Activated CD8-positive, alpha-beta T cell treated with anti-CD3 and anti-CD28 coated beads for 36 hours (primary cell): ENCODE data around the gene GOLGA6A. TPM values are rescaled to one million over a fixed set of nuclear protein-coding genes. Genes with fewer than 3 reads are reported as not detected.
"Not testable (repeated sequence)": the region's sequence is repeated elsewhere in the genome, so short reads cannot be mapped to it uniquely, and the experiment has no call there.

ENCODE experiments used
- ATAC-seq: fragments of 200-7000 bp; cut with Tn5 transposase; one replicate; pipeline ENCODE4 v1.10.0; 2021; ENCODE audit warnings: mild to moderate bottlenecking, moderate library complexity
- CTCF ChIA-PET: fragments of 350-600 bp; sonication (Branson Sonifier 250); formaldehyde crosslinking; loops from one replicate; lab custom pipeline; 2021; ENCODE audit warnings: antibody characterized with exemption; lab: Charles Lee
- POLR2A ChIA-PET: fragments of 350-600 bp; sonication (Branson Sonifier 250); formaldehyde crosslinking; loops from one replicate; lab custom pipeline; 2021; ENCODE audit warnings: antibody characterized with exemption; lab: Charles Lee
- DNase-seq: peaks from one replicate; pipeline ENCODE4 v3.0.0-alpha.2; 2020
- H3K27ac Mint-ChIP-seq: one replicate; pipeline ENCODE4 v1.8.0; 2021; ENCODE audit warnings: mild to moderate bottlenecking, mixed read lengths
- H3K27me3 Mint-ChIP-seq: one replicate; pipeline ENCODE4 v1.8.0; 2021; ENCODE audit warnings: mixed read lengths
- H3K36me3 Mint-ChIP-seq: one replicate; pipeline ENCODE4 v1.8.0; 2021; ENCODE audit warnings: low read depth, mixed read lengths
- H3K4me1 Mint-ChIP-seq: one replicate; pipeline ENCODE4 v1.8.0; 2021; ENCODE audit warnings: low read depth, mixed read lengths
- H3K4me3 Mint-ChIP-seq: one replicate; pipeline ENCODE4 v1.8.0; 2021; ENCODE audit warnings: mild to moderate bottlenecking, moderate library complexity, mixed read lengths
- H3K9me3 Mint-ChIP-seq: one replicate; pipeline ENCODE4 v1.8.0; 2021; ENCODE audit warnings: mixed read lengths
- CTCF ChIP-seq: fragments of 200-600 bp; IDR thresholded peaks from one replicate; pipeline ENCODE4 v1.8.0; 2022; ENCODE audit warnings: antibody characterized with exemption, mild to moderate bottlenecking
- intact Hi-C: fragments of 100-400 bp; cut with micrococcal nuclease; formaldehyde crosslinking; loops from one replicate; pipeline ENCODE4 v1.10.0; 2022
- total RNA-seq, 2 experiments: library from RNA; stranded (reverse); gene quantifications; one replicate each; pipeline ENCODE4 v1.2.3, GENCODE V29; 2021

The GOLGA6A gene, protein sequence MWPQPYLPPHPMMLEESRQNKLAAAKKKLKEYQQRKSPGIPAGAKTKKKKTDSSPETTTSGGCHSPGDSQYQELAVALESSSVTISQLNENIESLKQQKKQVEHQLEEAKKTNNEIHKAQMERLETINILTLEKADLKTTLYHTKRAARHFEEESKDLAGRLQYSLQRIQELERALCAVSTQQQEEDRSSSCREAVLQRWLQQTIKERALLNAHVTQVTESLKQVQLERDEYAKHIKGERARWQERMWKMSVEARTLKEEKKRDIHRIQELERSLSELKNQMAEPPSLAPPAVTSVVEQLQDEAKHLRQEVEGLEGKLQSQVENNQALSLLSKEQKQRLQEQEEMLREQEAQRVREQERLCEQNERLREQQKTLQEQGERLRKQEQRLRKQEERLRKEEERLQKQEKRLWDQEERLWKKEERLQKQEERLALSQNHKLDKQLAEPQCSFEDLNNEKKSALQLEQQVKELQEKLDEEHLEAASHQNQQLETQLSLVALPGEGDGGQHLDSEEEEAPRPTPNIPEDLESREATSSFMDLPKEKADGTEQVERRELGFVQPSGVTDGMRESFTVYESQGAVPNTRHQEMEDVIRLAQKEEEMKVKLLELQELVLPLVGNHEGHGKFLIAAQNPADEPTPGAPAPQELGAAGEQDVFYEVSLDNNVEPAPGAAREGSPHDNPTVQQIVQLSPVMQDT
- not detected for total RNA-seq

- H3K9me3 Mint-ChIP-seq, CTCF ChIA-PET, H3K4me1 Mint-ChIP-seq, DNase-seq, ATAC-seq, POLR2A ChIA-PET, H3K4me3 Mint-ChIP-seq, intact Hi-C loops, H3K27me3 Mint-ChIP-seq, H3K27ac Mint-ChIP-seq, H3K36me3 Mint-ChIP-seq: not testable (repeated sequence)
Observed at GRCh38 chr15:74082450-74082849, at the start of gene GOLGA6A. Gene GOLGA6A (minus strand): TSS chr15:74082550. CDS start chr15:74082509, 41 bp downstream.

DNA sequence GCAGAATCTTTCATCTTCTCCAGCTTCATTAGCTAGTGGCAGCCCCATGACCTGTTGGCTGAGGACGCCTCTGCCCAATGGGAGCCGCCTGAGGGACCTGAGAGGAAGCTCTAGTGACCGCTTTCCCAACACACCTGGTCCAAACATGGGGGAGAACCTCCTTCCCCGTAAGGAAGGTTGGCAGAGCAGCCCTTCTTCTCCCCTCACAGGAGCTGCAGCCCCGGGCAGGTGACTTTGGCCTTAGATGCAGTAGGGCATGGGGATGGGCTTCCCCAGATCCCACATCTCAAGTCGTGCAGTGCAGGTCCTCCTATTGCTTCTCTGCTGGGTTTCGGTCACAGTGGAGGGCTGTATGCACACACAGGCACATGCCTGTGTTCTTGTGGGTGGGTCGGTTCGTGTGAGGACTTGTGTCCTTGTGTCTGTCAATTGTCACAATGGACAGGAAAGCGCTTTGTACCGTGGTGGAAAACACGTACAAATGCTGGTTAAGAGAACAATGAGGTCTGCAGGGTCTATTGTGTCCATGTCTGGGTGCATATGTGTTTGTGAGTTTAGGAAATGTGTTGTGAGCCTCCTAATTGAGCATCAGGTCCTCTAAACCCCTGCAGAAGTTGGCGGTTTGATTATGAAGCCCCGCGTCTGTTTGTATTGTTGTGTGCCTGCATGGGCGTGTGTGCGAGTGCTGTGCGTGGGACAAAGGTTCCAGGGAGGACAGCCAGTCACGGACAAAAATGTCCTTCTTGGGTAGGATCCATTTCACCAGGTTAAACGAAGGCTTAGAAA is 49.5 kb upstream of the GOLGA6A start:
- ChIA-PET CTCF (no interaction called here), POLR2A (no interaction called here)
- no peak overlapping the region for H3K4me3 Mint-ChIP-seq
- no peak for TF ChIP-seq CTCF
- H3K27me3 Mint-ChIP-seq, result peaks cover 83% of the 10 kb centered on the region
- H3K27ac Mint-ChIP-seq, result no peak overlapping the region
- peaks cover 36% of the 10 kb centered on the region for H3K4me1 Mint-ChIP-seq
- H3K9me3 Mint-ChIP-seq, result no peaks in the 10 kb centered on the region
- DNase-seq (no peak), ATAC-seq (no peak)
- intact Hi-C loops, result no loop called here
- no peaks in the 10 kb centered on the region for H3K36me3 Mint-ChIP-seq

DNA sequence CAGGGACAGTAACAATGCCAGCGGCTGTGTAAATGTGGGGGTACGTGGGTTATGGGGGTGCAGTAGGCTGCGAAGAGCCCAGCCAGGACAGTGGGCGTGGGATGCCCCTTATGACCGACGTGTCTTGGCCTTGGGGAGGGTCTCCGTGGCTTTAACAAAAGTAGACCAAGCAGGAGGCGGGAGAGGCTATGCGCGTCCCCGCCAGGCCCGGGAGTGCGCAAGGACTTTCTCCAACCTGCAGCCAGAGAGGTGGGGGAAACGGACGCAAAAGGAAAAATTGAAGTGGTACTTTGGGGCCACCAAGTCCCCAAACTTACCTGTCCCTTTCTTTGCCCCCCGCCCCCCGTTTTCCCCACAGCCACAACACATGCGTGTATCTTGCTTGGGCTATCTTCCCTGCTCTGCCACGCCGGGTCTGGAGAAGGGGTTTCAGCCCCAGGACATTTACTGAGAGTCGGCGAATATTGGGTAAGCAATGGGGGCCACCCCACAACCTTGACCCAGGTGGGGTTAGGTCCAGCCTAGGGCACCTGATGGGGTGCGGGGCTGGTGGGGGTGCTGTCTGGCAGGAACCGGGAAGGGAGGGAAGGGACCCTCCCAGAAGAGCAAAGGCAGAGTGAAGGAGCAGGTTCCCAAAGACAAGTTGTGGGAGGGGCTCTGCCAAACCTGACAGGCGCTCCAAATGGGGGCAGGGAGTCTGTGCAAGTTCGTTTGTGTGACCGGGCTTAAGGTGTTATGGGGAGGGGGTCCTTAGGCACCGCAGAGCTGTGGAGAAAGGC is 48.7 kb upstream of the GOLGA6A start:
- Mint-ChIP-seq H3K9me3 (no peaks in the 10 kb centered on the region), H3K4me3 (no peak overlapping the region), H3K36me3 (no peaks in the 10 kb centered on the region), H3K27me3 (peaks cover 82% of the 10 kb centered on the region), H3K27ac (no peak overlapping the region), H3K4me1 (peaks cover 32% of the 10 kb centered on the region)
- POLR2A ChIA-PET, result interaction anchor here (0.7 kb wide), 1 partner anchor 165 kb away, joined by 3 read pairs; no protein-coding TSS in a partner anchor
- ATAC-seq, result no peak
- intact Hi-C loops, result no loop called here
- CTCF ChIA-PET, result interaction anchor here (1.7 to 3.4 kb wide), 2 partner anchors 177 to 191 kb away, joined by 4 to 67 read pairs; no protein-coding TSS in a partner anchor
- TF ChIP-seq CTCF, result no peak
- no peak for DNase-seq

DNA sequence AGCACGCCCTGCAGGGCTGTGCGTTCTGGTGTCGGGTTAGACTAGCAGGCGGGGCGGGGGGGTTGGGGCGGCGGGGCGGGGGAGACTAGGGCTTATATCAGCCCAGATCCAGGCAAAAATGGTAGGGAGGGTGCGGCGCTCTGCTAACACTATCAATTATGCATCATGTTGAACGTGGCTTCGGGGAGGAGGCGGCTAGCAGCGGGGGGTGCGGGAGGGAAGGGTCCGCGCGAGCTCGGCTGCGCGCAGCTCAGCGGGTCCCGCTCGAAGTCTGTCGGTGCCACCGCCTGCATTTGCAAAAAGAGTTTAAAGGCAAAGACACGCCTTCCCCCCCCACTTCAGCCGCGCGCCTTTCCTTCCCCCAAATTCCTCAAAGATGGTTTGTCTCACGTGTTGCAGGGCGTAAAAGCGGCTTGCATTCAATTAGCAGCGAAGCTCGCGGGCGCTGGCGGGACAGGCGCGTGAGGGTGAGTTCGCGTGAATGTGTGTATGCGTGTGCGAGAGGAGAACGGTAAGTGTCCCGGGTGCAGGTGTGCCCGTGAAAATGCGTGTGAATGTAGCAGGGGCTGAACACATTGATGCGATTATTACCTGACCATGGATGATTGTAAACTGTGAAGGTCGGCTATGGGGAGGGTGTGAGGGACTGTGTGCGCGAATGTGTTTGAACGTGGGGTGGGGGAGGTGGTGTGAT is 48.0 kb upstream of the GOLGA6A start, which contains the start of gene ISLR2:
ISLR2 (plus strand) TSS at position 432 of the 694 bp plus-strand sequence. CDS start 2,169 bp downstream, outside the sequence.
- no peak within 1 kb of the TSS for H3K27ac Mint-ChIP-seq
- intact Hi-C loops, result no loop called here

More for the DNA sequence above, 48.0 kb upstream of the GOLGA6A start, which contains the start of gene ISLR2:
- Mint-ChIP-seq H3K4me3 (no peak within 1 kb of the TSS), H3K4me1 (peaks cover 30% of the 10 kb centered on the region), H3K36me3 (no peaks in the 10 kb centered on the region), H3K9me3 (no peaks in the 10 kb centered on the region), H3K27me3 (peaks cover 82% of the 10 kb centered on the region)
- ATAC-seq (no peak), DNase-seq (peak; percentile 11)
- ChIA-PET POLR2A (interaction anchor here (0.7 to 1.0 kb wide), 2 partner anchors 29 to 166 kb away, joined by 3 read pairs; no protein-coding TSS in a partner anchor), CTCF (interaction anchor here (1.3 to 3.4 kb wide), 4 partner anchors 20 to 191 kb away, joined by 3 to 67 read pairs (median 5); no protein-coding TSS in a partner anchor)
- no peak for TF ChIP-seq CTCF
